GM19238 (cell line): ENCODE measurements around the gene LRRC4C.
"Not testable (repeated sequence)": the region's sequence is repeated elsewhere in the genome, so short reads cannot be mapped to it uniquely, and the experiment has no call there.

Experiments
- DNase-seq: peaks from one replicate; pipeline ENCODE4 v3.0.0; 2011; ENCODE audit warnings: low spot score; ENCODE audit not compliant: insufficient read length

The LRRC4C gene

GRCh38 chr11:40186437-40187263, 1272.8 kb downstream of the LRRC4C start:
- DNase-seq: no peak

DNA sequence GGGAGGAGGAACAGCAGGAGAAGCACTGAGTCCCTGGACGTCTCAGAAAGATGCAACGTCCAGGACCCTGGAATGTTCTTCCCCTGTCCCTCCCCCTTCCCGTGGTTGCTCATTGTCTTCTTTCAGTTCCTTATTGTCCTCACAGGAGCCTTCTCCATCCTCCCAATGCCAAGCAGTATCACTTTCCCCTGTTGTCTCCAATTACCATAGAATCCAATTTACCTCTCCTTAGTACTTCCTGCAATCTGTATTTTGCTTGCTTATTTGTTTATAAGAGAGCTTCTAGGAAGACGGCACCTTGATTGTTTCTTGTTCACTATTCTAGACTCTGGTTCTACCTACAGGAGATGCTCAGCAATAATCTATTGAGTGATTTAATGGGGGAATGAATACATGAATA, 1273.7 kb downstream of the LRRC4C start:
- no peak for DNase-seq

- no peak for DNase-seq
Measured at GRCh38 chr11:40183073-40184064, 1276.1 kb downstream of the LRRC4C start.

DNA sequence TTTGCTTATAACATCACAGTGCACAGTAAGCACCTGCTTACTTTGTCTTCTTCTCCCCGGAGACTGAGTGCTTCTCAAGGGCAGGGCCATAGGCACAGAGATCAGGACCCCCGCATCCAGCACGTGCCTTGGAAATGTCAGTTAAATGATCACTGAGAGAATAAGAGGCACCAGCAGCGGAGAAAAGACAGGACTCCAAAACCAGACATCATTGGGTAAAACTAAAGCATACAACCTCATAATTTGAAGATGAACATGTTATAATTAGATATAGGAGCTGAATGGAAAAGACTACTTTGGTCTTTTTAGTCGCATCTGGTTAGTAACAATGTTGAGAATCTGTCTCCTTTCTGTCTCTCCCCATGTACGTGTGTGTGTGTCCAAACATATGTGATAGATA, 1279.9 kb downstream of the LRRC4C start:
- DNase-seq: no peak

DNA sequence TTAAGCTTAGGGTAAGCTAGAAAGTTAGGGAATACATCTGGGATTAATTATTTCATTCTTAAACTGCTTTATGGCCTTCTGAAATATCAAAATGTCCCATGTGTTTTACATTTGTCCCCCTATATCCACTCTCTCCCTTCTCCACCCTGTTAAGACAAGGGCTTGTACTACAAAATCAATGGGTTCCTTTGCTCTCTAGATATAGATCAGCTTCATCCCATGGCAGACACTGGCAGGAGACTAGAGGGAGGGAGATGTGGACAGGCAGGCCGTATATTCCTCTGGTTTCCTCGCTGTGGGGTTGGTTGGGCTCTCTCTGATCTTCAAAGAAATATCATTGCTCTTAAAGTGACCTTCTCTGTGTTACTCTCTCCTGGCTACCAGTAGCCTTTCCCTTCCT, 1281.0 kb downstream of the LRRC4C start:
- no peak for DNase-seq

DNA sequence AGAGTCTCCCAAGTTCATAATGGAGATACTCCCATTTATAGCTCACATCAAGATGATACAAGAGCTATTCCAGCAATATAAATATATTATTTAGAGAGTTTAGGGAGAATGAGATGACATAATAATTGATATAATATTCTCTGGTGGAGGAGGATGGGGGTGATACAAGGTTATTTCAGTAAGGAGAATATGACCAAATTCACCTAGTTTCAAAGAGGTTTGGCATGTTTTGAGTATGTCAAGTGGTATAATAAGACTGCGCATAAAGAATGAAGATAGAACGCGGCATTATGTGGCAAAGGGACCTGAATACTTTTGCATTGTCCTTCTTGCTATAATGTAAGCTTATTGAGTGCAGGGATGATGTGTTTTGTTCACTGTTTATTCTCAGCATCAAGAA, 1283.5 kb downstream of the LRRC4C start:
- DNase-seq: no peak

GRCh38 chr11:40170078-40170477, 1289.4 kb downstream of the LRRC4C start:
- no peak for DNase-seq

DNA sequence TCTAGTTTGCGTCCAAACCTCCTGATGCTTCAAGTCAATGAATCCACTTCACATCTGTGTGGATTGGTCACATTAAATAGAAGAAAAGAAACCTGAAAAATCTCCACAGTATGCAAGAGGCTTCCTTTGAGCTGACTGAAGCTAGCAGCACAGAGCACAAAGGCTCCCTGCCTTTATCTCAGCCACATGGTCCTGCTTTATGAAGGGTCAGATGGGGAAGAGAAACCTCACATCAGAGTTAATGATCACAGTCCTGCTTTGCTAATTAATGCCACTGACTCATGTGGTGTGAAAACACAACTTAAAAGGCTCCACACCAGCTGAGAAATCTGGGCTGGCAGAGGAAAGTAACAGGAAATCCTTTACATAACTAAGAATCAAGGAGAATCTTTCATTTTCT, 1291.0 kb downstream of the LRRC4C start:
- DNase-seq: no peak

GRCh38 chr11:40167805-40168204, 1291.6 kb downstream of the LRRC4C start:
- DNase-seq: not testable (repeated sequence)

DNA sequence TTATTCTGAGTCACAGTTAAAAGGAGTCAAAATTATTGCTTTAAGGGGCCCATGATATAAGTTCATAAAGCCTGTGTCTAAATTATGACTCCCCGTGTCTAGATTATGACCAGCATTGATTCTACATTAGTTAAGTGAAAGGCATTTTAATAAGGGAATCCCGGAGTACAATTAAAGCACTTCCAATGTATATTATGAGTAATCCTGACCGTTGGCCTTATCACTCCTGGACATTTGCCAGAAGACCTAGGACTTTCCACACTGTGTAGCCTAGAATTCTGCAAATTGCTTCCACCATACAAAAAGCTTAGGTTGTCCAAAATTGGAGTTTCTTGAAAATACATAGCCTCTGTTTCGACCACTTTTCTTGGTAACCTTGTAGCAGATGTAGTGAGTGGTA, 1292.6 kb downstream of the LRRC4C start:
- DNase-seq: no peak

DNA sequence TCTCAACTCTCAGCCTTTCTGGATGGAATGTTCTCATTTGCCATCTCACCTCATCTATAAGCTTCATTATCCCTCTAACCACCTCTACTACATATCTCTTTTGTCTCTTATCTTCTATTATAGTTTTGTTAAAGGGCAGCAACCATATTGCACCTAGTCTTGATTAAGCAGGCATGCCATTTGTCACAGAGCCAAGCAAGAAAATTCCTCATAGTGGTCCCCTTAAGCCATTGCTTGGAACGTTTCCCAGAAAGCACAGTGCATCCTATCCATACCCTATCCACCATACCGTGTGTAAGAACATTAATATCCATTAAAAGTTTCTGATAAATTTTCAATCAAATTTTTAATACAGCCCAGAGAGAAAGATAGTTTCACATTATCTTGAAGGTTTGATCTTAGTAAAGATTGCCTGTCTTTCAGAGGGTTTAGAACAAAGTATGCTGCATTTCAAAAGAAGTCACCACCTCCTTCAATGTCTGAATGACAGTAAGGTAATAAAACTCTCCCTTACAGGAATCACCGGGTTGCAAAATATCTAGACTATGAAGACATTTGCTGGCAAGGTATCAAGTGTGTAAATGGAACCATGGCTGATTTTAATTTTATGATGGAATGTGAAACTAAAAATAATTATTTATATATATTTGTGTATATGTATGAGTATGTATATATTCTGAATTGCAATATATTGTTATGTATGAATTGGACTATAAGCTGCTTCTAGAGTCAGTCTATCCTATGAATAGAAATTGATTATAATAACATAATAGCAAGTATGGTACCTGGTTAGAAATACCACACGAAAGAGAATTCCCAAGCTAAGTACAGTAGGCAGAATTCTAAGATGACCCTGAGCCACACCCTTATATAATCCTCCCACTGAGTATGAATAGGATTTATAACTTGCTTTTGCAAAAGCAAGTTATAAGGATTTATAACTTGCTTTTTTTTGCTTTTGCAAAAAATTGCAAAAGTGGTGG, 1296.3 kb downstream of the LRRC4C start:
- DNase-seq: no peak

GRCh38 chr11:40161854-40162410, 1297.5 kb downstream of the LRRC4C start:
- DNase-seq: no peak

DNA sequence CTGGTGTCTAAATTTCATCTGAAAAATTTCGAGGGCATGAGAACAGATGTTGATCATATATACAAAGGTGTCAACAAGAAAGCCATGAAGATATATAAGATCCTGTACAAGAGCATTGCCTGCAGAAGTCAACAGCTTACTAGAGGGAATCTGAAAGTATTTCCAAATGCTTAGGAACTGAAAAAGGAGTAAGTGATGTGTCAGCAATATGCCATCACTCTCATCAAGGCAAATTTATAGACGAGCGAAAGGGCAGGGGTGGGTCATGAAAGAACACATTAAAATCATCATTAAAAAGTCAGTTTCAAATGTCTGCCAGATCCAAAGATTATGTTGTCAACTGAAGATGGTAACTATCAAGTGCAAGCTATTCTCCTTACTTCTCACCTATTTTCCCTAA, 1299.0 kb downstream of the LRRC4C start:
- DNase-seq: no peak

DNA sequence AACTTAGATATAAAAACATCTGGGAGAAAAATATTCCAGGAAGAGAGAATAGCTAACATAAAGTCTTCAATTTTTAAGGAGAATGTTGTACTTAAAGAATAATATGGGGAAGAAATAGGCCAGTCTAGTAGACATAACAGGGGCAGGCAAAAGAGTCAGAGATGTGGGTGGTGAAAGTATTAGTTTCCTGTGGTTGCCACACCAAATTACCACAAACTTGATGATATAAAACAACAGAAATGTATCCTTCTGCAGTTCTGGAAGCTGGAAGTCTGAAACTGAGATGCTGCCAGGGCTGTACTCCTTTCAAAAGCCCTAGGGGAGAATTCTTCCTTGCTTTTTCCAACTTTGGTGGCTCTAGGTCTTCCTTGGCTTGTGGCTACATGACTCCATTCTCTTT, 1309.7 kb downstream of the LRRC4C start:
- DNase-seq: no peak

GRCh38 chr11:40140560-40140959, 1318.9 kb downstream of the LRRC4C start:
- DNase-seq: no peak

DNA sequence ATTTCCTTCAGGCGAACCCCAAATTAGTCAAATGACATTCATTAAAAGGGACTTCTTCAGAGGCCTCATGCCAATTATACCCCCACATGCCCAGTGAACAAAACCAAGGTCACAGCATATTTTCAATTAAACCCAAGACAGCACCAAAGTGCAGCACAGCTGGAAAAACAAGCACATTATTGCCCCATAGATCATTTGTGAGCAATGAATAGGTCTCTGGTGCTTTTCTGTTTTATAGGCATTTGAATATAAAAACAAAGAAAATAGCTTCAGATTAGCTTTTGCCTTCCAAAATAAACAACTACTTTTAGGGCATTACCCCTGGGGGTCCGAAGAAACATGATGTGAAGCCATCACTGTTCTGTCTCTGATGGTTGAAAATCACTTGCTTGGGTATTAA, 1319.9 kb downstream of the LRRC4C start:
- DNase-seq: no peak

DNA sequence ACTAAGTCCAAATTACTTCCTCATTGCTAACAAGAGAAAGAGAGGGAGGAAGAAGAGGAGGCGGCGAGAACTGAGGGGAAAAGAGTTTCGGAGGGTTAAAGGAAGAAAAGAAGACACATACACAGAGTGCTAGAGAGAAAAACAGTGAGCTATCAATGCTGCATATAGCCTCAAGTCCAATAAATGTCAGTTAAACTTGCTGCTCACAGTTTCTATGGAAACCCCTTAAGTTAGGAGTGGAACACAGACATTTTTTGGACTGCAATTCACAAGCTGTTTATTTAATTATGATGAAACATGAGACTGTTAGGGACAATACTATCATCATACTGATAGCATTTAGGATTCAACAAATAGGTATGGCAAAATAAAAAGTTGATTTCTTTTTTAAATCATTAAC, 1320.4 kb downstream of the LRRC4C start:
- no peak for DNase-seq

GRCh38 chr11:40134820-40135570, 1324.5 kb downstream of the LRRC4C start:
- DNase-seq: no peak

DNA sequence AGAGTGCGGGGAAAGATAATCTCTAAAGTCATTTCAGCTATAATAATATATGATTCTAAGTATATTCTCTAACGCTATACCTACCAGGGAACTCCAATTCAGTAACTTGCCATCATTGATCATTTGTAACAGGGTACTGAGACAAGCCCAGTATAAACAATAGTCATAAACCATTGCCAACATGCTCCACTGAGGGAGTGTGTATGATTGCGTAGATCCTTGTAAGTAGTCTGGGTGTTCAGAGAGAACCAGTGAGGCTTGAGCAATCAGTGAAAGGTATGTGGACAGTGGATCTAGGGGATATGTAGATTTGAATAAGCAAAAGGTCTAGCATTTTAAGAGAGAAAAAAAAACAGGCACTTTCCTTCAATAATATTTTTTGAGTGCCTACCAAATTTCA, 1326.0 kb downstream of the LRRC4C start:
- DNase-seq: no peak

GRCh38 chr11:40132912-40133311, 1326.5 kb downstream of the LRRC4C start:
- no peak for DNase-seq
